ENCODE data around the gene TP53BP2.
"Not testable (repeated sequence)": the region's sequence is repeated elsewhere in the genome, so short reads cannot be mapped to it uniquely, and the experiment has no call there.

TP53BP2 gene

GRCh38 chr1:223761411-223761810, 84.3 kb downstream of the TP53BP2 start:
- DNase-seq, result no peak

DNA sequence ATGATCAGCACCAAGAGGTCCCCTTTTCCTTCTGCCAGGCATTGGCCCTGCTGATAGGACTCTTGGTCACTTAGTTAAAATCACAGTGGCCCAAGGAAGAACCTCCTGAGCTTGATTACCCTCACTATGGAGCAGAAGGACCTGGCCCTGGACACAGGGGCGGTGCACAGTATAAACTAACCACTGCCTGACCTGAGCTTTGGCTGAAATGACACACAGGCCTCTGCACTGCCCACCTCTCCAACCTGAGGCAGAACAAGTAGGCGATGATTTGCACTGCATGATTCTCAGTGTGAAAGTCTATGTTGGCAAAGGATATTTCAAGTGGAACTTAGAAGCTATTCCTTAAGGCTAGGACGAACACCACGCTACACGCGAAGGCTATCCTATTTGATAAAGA, 84.9 kb downstream of the TP53BP2 start:
- DNase-seq, result no peak

- no peak for DNase-seq
These were observed 86.5 kb downstream of the TP53BP2 start for GRCh38 chr1:223759273-223759672.

DNA sequence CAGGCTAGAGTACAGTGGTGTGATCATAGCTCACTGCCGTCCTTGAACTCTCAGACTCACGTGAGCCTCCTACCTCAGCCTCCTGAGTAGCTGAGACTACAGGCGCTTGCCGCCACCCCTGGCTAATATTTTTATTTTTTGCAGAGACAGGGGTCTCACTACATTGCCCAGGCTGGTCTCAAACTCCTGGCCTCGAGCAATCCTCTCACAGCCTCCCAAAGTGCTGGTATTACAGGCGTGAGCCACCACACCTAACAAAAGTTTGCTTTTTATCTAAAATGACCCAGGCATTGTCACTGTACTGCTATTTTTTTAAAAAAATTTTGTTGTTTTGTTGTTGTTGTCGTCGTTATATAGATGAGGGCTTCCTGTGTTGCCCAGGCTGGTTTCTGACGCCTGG, 87.0 kb downstream of the TP53BP2 start:
- DNase-seq, result no peak

- no peak for DNase-seq
These were observed 88.7 kb downstream of the TP53BP2 start for GRCh38 chr1:223756806-223757700.

DNA sequence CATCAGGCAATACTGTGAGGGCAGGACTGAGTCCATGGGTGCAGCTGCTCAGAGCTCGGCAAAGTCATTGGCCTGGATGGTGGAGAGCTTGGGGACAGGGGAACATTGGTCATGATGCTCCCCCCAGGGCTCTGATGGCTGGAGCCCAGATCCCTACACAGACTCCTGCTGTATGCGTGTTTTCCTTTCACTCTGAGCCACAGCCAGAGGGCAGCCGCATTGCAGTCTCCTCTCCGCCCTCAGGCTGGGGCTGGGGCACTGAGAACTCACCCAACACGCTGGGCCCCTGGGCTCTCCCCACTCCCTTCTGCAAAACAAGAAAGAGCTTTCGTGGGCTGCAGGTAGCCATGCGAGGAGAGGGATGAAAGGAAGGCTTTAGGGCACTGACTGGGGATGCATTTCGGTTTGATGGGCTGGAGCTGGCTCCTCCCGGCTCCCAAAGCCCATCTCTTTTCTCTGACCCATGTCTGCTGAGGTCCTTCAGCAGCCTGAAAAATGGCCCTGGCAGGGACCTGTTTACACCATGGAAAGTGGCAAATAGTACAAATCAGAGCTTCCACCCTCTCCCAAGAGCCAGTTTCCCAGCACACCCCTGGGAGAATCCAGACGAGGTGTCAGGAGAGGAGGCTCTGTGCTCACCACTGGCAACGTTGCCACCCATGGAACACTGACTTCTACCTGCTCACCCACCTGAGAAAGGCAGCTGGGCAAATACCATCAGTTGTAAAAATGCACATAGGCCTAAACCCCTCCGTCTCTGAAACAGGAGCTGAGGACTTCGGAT, 89.6 kb downstream of the TP53BP2 start:
- DNase-seq, result no peak

GRCh38 chr1:223755432-223755792, 90.3 kb downstream of the TP53BP2 start:
- DNase-seq, result no peak

DNA sequence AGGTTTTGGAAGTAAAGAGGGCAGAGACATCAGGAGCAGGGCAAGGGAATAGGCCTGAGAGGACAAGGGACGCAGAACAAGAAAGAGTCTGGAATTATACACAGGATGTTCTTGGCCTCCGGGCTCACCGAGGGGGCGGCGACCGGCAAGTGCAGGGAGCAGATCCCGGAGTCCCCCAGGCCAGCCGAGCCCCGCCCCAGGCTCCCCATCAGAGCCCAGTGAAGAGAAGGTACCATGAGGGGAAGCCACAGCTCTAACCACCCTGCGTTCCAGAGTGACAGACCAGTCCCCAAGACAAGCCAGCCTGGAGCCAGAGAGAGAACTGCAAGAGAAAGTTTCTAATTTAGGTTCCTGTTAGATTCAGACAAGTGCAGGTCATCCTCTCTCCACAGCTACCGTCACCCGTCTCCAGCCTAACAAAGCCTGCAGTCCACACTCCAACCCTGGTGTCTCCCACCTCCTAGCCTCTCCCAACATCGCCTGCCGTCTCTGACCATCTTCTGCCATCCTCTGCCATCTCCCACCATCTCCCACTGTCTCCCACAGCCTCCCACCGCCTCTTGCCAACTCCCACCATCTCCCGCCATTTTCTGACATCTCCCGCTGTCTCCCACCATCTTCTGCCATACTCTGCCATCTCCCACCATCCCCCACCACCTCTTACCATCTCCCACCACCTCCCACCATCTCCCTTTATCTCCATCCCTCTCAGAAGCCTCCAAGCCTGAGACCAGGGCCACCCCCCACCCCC, 90.9 kb downstream of the TP53BP2 start:
- DNase-seq, result no peak

- DNase-seq, result no peak
These were observed 92.8 kb downstream of the TP53BP2 start for GRCh38 chr1:223752721-223753515.

DNA sequence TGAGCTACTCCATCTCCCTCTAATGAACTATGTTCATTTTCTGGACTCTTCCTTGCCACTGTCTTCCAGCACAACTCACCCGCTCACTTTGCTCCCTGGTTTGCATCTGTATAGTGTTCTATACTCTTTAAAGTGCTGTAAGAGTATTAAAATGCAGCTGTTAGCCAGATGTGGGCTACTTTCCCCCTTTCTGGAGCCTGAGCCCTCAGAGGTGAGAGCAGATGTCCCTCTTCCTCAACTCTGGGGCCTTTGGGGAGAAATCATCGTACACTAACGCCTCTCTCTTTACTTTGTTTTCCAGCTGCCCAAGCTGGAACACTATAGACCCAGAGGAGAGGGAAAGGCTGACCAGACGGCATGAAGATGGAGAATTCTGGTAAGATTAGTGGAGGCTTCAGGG, 94.1 kb downstream of the TP53BP2 start:
- no peak for DNase-seq

DNA sequence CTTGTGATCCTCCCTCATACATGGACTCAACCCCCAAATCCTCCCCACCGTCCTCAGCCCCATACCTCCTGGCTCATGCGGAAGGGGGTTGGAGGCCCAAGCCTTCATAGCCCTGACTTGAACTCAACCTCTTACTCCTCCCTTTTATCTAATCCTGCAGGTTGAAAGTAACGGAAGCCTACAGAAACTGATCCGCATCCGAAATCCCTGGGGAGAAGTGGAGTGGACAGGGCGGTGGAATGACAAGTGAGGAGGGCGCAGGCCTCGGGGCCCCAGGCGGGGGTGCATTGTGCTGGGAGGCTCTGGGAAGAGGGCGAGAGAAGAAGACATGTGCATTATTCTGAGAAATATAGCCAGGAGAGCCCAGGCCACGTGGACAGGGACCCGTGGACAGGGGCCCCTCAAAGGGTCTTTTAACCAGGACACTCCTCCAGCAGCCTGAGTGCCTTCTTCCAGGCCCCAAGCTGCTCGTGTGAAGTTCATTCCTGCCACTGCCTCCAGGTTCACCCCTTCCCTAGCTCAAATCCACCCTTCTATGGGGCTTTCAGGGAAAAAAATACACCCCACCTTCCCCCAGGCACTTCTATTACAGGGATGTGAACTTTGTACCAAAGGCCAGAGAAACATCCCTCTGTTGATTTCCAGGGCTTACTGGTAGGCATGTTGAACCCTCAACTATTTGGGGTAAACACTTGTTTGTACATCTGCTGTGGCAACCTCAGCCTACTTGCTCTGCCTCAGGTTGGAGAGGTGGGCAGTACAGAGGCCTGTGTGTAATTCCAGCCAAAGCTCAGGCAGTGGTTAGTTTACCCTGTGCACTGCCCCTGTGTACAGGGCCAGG, 94.8 kb downstream of the TP53BP2 start:
- DNase-seq, result no peak

- DNase-seq, result peak; percentile 50
These were observed 96.7 kb downstream of the TP53BP2 start for GRCh38 chr1:223748773-223749733.

DNA sequence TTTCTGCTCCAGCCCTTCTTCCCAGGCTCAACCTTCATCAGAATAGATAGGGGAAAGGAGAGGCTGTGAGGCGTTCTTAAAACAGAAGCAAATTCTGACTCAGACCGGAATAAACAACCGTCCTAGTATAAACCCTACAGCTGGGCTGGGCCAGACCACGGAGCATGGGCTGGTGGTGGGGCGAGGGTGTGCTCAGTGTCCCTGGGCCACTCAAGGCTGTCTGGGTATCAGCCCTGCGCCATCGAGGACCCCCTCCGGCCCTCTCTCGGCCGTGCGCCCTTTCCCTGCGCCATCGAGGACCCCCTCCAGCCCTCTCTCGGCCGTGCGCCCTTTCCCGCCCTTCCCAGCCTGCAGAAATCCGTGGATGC, 97.4 kb downstream of the TP53BP2 start:
- peak; percentile 52 for DNase-seq

GRCh38 chr1:223747838-223748335, 97.9 kb downstream of the TP53BP2 start:
- peak; percentile 44 for DNase-seq

DNA sequence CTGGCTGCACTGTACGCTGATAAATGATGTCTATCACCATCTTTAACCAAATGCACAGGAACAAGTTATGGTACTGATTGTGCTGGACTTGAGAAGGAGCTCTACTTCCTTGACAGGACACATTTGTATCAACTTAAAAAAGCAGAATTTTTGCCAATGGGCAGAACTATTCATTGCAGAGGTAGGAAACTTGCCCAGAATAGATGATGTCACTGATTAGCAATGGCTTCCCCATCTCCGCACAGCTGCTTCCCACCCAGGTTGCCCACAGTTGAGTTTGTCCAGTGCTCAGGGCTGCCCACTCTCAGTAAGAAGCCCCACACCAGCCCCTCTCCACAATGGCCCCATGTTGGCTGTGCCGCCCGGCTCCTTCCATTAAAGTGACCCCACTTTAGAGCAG, 100.0 kb downstream of the TP53BP2 start:
- DNase-seq, result peak; percentile 38

DNA sequence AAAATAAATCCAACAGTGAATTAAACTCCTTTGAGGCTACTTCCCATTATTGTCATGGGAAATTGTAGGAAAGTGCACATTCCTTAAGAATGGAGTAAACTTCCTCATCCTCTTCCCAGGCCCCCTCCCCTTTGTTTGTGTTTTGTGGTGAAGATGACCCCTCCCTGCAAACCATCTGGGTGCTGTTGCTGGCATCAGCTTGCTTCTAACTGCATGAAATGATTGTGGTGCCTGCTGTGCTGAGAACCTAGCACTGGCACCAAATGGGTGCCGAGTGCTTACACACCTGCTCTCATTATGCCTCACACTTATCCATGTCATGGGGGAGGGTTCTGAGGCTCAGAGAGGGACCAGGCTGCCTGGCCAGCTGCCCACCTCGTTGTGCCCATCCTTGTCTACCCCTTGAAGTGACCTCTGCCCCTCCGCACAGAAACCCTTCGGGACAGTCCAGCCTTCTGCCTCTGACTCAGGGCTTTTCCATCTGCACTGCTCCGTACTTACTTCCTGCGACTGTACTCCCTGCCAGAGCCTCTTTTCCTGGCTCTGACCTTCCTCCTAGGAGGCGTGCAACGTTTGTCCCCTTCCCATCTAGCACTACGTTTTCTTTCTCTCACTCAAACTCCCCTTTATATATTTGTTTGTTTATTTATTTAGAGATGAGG, 102.8 kb downstream of the TP53BP2 start:
- DNase-seq, result peak; percentile 65

DNA sequence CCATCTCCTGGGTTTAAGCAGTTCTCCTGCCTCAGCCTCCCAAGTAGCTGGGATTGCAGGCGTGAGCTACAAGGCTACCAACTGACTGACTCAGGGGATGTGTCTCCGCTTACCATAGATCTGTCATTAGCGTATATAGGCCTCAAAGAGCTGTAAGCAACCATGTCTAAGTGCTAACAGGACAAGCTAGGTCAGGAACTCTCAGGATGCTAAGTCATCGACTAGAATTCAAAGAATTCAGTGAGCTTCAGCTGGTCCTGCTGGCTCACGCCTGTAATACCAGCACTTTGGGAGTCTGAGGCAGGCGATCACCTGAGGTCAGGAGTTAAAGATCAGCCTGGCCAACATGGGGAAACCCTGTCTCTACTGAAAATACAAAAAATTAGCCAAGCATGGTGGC, 103.9 kb downstream of the TP53BP2 start:
- DNase-seq, result peak; percentile 89

DNA sequence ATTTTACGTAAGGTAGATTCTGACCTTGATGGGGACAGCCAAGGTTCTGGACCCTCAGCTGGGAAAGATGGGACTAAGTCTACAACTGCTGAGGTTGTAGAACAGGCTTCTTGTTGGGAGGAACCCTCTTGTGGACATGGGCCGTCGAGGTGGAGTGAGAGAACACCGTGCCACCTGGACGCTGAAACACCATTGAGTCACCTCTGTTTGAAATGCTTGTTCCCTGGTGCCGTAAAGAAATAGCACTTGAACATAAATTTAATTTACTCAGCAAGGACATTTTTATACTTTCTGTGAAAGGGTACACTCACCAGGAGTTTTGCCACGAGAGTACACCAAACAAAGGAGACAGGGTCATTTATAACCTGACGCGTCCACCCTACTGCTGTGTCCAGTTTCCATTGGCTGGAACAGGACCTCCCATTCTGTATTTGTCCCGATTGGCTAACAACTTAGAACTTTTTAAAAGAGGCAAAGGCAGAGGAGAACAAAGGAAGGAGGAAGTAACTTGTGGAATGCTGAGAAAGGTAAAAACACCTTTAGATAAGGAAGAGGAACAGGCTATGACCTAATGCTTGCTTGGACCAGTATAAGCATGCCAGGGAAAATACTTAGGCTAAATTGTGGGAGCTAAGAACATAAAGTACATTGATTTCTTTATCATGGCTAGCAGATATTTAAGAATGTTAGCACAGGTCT, 105.6 kb downstream of the TP53BP2 start:
- not testable (repeated sequence) for DNase-seq

Data from EL (cell line).